ENCODE data around the gene CFAP97D2. TPM values are rescaled to one million over a fixed set of nuclear protein-coding genes. Genes with fewer than 3 reads are reported as not detected.
A peak's percentile ranks its signal among the peaks of the same experiment; 100 is the strongest.

Gene CFAP97D2
- total RNA-seq, 2 experiments from 2014 or later, result 0.47 to 0.52 TPM

DNA sequence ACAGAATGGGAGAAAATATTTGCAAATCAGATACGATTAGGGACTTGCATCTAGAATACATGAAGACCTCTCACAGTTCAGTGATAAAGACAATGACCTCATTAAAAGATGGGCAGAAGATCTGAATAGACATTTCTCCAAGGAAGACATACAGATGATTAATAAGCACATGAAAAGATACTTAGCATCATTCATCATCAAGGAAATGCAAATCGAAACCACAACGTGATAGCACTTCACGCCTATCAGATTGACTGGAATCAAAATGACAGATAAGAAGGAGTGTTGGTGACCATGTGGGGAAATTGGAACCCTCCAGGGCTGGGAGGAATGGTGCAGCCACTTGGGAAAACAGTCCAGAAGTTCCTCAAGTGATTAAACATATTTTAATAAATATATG lies 25.8 kb downstream of the CFAP97D2 start:
- ChIA-PET CTCF (interaction anchor here (1.2 kb wide), 1 partner anchor 95 kb away, joined by 3 read pairs; no protein-coding TSS in a partner anchor), POLR2A (interaction anchor here (0.7 kb wide), 1 partner anchor 12 kb away, joined by 3 read pairs; no protein-coding TSS in a partner anchor)
- Mint-ChIP-seq H3K27me3 (no peaks in the 10 kb centered on the region), H3K27ac (peak overlapping the region; percentile 48), H3K4me3 (no peak overlapping the region), H3K4me1 (ENCODE audit: low read depth) (peaks cover 60% of the 10 kb centered on the region), H3K9me3 (peaks cover 5% of the 10 kb centered on the region), H3K36me3 (ENCODE audit: low read depth) (no peaks in the 10 kb centered on the region)
- H3K27ac ChIP-seq (ENCODE audit: low read depth in 1 of 2, low read length in 2 of 2), result no peak overlapping the region
- TF ChIP-seq CTCF (IDR thresholded peaks at IDR 0.05), result no peak
- H3K36me3 ChIP-seq (ENCODE audit: insufficient read depth, low read length), result no peaks in the 10 kb centered on the region
- peaks cover 19% of the 10 kb centered on the region for H3K4me1 ChIP-seq (ENCODE audit: insufficient read depth, low read length)
- no peaks in the 10 kb centered on the region for H3K27me3 ChIP-seq (ENCODE audit: control insufficient read depth in 1 of 2, insufficient read depth in 2 of 2, low read length in 2 of 2)
- DNase-seq (peak in 1 of 14 experiments; percentile 45), ATAC-seq (ENCODE audit: poor library complexity) (no peak)
- intact Hi-C loops (cut with DNase I, micrococcal nuclease), result loop anchor here in 1 of 2 experiments (5.0 kb wide), 1 partner anchor 38 kb away; no protein-coding TSS in a partner anchor
- peaks cover 0 to 11% of the 10 kb centered on the region in 2 experiments for H3K9me3 ChIP-seq (ENCODE audit: control insufficient read depth in 1 of 2, insufficient read depth in 1 of 2, low read length in 2 of 2)
- H3K4me3 ChIP-seq (ENCODE audit: low read length), result no peak overlapping the region

GRCh38 chr13:114208134-114208533 lies 29.1 kb downstream of the CFAP97D2 start:
- TF ChIP-seq CTCF (IDR thresholded peaks at IDR 0.05), result no peak
- H3K9me3 ChIP-seq (ENCODE audit: control insufficient read depth in 1 of 2, insufficient read depth in 1 of 2, low read length in 2 of 2), result peaks cover 0 to 6% of the 10 kb centered on the region in 2 experiments
- POLR2A ChIA-PET, result interaction anchor here (0.6 kb wide), 1 partner anchor 14 kb away, joined by 3 read pairs; no protein-coding TSS in a partner anchor
- Mint-ChIP-seq H3K9me3 (peaks cover 5% of the 10 kb centered on the region), H3K4me1 (ENCODE audit: low read depth) (peaks cover 51% of the 10 kb centered on the region), H3K4me3 (no peak overlapping the region), H3K27ac (no peak overlapping the region), H3K27me3 (no peaks in the 10 kb centered on the region), H3K36me3 (ENCODE audit: low read depth) (no peaks in the 10 kb centered on the region)
- H3K27me3 ChIP-seq (ENCODE audit: control insufficient read depth in 1 of 2, insufficient read depth in 2 of 2, low read length in 2 of 2), result no peaks in the 10 kb centered on the region
- ATAC-seq (ENCODE audit: poor library complexity), result no peak
- H3K4me1 ChIP-seq (ENCODE audit: insufficient read depth, low read length), result peaks cover 21% of the 10 kb centered on the region
- no peak overlapping the region for H3K27ac ChIP-seq (ENCODE audit: low read depth in 1 of 2, low read length in 2 of 2)
- no peak for DNase-seq
- H3K36me3 ChIP-seq (ENCODE audit: insufficient read depth, low read length), result no peaks in the 10 kb centered on the region
- intact Hi-C loops (cut with DNase I, micrococcal nuclease), result loop anchor here in 1 of 2 experiments (5.0 kb wide), 1 partner anchor 41 kb away; no protein-coding TSS in a partner anchor
- CTCF ChIA-PET, result no interaction called here
- H3K4me3 ChIP-seq (ENCODE audit: low read length), result no peak overlapping the region

DNA sequence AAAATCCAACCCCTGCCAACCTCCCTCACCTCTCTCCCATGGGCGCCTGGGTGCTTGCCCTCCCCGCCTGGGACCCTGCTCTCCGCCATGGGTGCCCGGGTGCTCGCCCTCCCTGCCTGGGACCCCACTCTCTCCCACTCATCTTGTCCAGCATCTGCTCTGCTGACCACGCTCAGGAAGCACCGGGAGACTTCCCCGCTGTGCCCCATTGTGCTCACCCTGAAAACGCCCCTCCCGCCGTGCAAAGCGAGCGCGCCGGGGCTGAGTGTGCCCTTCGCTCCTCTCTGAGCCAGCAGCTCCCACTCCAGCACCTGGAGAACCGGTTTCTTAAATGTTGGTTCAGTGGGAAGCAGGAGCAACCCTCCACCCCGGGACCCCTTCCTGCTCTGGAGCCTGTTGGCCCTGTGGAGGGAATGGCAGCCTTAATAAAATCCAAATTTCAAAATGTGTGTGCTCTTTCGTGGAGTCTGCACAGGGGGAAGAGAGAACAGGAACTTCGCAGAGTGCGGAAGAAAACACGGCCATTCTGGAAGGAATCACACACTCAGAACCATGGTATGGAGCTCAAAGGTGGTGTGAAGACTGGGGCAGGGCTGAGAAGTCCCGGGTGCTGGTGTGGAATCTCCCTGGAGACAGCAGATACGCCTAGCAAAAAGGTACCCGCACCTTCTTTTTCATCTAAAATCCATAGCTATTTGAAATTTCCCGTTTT lies 32.5 kb downstream of the CFAP97D2 start:
- H3K4me3 ChIP-seq (ENCODE audit: low read length), result no peak overlapping the region
- H3K4me1 Mint-ChIP-seq (ENCODE audit: low read depth), result peaks cover 39% of the 10 kb centered on the region
- H3K27ac Mint-ChIP-seq, result peak overlapping the region; percentile 38
- H3K27ac ChIP-seq (ENCODE audit: low read depth in 1 of 2, low read length in 2 of 2), result no peak overlapping the region
- POLR2A ChIA-PET, result interaction anchor here (0.9 to 3.1 kb wide), 3 partner anchors 9 to 69 kb away, joined by 3 to 15 read pairs (median 5); no protein-coding TSS in a partner anchor
- CTCF ChIA-PET, result no interaction called here
- no peaks in the 10 kb centered on the region for H3K27me3 Mint-ChIP-seq
- peaks cover 5% of the 10 kb centered on the region for H3K4me1 ChIP-seq (ENCODE audit: insufficient read depth, low read length)
- H3K27me3 ChIP-seq (ENCODE audit: control insufficient read depth in 1 of 2, insufficient read depth in 2 of 2, low read length in 2 of 2), result no peaks in the 10 kb centered on the region
- H3K36me3 ChIP-seq (ENCODE audit: insufficient read depth, low read length), result no peaks in the 10 kb centered on the region
- peak overlapping the region; percentile 8 for H3K4me3 Mint-ChIP-seq
- ATAC-seq (ENCODE audit: poor library complexity) (no peak), DNase-seq (no peak)
- TF ChIP-seq CTCF (IDR thresholded peaks at IDR 0.05), result no peak
- no peaks in the 10 kb centered on the region for H3K9me3 Mint-ChIP-seq
- intact Hi-C loops (cut with DNase I, micrococcal nuclease), result no loop called here
- peaks cover 0 to 6% of the 10 kb centered on the region in 2 experiments for H3K9me3 ChIP-seq (ENCODE audit: control insufficient read depth in 1 of 2, insufficient read depth in 1 of 2, low read length in 2 of 2)
- H3K36me3 Mint-ChIP-seq (ENCODE audit: low read depth), result no peaks in the 10 kb centered on the region

Data from CD4-positive, alpha-beta T cell (primary cell).